Astrocyte of the spinal cord (primary cell): ENCODE data around the gene MYCBPAP.
A peak's percentile ranks its signal among the peaks of the same experiment; 100 is the strongest.

ENCODE experiments used
- DNase-seq: peaks from one replicate; pipeline ENCODE4 v3.0.0; 2011; ENCODE audit warnings: low read depth, low spot score
- H3K4me3 ChIP-seq: 2 replicates; pipeline ENCODE4 v1.5.1; 2011; ENCODE audit warnings: low read depth, mild to moderate bottlenecking, low read length, moderate library complexity
- in situ Hi-C: cut with HindIII; loops from 2 replicates; pipeline ENCODE4 v1.10.0; 2017; ENCODE audit warnings: low sequenced_read_pairs
- TF ChIP-seq, protein P1 (sequence below): IDR thresholded peaks from 2 replicates; pipeline ENCODE4 v1.5.1; 2012; ENCODE audit warnings: low read depth, mild to moderate bottlenecking, low read length, inconsistent platforms

MYCBPAP gene, protein sequence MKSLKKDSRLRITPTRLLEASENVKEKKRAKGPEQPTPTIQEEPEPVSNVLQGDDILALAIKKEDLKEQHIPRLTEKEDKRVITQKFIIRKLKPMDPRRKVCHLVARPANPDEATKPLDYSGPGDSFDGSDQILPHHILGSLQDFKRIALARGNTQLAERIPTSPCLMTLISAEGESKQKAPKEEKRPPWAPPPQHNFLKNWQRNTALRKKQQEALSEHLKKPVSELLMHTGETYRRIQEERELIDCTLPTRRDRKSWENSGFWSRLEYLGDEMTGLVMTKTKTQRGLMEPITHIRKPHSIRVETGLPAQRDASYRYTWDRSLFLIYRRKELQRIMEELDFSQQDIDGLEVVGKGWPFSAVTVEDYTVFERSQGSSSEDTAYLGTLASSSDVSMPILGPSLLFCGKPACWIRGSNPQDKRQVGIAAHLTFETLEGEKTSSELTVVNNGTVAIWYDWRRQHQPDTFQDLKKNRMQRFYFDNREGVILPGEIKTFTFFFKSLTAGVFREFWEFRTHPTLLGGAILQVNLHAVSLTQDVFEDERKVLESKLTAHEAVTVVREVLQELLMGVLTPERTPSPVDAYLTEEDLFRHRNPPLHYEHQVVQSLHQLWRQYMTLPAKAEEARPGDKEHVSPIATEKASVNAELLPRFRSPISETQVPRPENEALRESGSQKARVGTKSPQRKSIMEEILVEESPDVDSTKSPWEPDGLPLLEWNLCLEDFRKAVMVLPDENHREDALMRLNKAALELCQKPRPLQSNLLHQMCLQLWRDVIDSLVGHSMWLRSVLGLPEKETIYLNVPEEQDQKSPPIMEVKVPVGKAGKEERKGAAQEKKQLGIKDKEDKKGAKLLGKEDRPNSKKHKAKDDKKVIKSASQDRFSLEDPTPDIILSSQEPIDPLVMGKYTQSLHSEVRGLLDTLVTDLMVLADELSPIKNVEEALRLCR

DNA sequence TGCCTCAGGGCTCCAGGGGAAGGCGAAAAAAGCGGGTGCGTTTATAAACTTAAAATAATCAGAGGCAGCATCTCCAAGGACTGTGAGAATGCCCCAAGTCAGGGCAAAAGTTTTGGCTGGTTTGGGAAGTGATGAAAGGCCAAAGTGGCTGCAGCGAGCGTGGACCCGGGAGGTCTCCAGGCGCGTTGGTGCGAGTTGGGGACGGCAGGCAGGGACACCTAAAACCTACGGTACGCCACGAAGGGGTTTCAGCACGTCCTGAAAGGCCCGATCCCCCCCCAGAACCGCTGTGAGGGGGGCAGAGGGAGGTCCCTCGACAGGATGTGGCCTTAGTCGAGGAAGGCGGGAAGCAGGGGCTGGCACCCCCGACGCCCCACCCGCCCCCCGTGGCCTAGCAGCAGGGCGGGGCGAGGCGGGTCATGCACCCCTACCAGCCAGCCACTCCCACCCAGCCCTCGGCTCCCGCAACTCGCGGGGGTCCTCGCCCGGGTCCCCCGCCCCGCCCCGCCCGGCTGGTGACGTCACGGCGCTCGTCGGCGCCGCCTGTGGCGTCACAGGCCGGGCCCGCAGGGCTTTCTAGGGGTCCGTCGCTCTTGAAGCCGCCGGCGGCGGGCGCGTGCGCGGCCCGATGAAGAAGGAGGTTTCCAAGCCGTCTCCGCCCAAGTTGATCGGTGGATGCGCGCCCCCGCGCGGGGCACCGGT, at the start of gene MYCBPAP:
MYCBPAP (plus strand) TSS at position 569 of the 702 bp plus-strand sequence. CDS start 236 bp downstream, outside the sequence.
- in situ Hi-C loops: no loop called here
- TF ChIP-seq, protein P1, sequence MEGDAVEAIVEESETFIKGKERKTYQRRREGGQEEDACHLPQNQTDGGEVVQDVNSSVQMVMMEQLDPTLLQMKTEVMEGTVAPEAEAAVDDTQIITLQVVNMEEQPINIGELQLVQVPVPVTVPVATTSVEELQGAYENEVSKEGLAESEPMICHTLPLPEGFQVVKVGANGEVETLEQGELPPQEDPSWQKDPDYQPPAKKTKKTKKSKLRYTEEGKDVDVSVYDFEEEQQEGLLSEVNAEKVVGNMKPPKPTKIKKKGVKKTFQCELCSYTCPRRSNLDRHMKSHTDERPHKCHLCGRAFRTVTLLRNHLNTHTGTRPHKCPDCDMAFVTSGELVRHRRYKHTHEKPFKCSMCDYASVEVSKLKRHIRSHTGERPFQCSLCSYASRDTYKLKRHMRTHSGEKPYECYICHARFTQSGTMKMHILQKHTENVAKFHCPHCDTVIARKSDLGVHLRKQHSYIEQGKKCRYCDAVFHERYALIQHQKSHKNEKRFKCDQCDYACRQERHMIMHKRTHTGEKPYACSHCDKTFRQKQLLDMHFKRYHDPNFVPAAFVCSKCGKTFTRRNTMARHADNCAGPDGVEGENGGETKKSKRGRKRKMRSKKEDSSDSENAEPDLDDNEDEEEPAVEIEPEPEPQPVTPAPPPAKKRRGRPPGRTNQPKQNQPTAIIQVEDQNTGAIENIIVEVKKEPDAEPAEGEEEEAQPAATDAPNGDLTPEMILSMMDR: peak; percentile 5
- peak; percentile 73 for DNase-seq
- H3K4me3 ChIP-seq: peak within 1 kb of the TSS; percentile 43

DNA sequence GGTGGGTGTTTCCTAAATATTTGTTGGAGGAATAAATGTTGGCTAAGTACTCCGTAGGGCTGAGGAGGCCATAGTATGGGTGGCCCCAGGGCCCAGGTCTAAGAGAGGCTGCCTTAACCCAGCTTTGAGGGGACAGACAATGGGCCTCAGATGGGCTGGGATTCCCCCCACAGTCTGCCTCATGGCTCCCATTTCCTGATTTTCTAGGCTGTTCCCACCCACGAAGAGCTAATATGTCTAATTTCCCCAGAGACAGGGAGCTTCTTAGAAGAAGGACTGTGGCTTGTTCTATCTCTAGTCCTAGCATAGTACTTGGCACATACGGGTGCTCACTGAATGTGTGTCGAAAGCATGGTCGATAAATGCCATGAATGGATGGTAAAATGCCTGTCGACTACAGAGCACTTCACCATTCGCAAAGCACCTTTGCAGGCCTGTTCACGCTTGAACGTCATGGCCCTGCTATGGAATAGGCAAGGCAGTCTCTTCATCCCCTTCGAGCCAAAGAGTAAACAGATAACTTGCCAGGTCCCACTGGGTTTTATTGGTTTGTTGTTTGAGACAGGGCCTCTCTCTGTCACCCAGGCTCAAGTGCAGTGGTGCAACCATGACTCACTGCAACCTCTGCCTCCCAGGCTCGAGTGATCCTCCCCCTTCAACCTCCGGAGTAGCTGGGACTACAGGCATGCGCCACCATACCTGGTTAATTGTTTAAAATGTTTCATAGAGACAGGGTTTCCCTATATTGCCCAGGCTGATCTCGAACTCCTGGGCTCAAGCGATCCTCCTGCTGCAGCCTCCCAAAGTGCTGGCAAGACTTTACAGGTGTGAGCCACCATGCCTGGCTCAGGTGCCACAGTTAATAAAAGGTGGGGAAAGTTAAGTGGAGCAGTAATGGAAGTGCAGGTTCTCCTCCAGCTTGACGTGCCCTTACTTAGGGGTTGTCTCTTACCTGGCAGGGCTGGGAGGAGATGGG, 49.2 kb upstream of the MYCBPAP start:
- H3K4me3 ChIP-seq: no peak overlapping the region
- no peak for DNase-seq
- in situ Hi-C loops: no loop called here
- TF ChIP-seq, protein P1: no peak

DNA sequence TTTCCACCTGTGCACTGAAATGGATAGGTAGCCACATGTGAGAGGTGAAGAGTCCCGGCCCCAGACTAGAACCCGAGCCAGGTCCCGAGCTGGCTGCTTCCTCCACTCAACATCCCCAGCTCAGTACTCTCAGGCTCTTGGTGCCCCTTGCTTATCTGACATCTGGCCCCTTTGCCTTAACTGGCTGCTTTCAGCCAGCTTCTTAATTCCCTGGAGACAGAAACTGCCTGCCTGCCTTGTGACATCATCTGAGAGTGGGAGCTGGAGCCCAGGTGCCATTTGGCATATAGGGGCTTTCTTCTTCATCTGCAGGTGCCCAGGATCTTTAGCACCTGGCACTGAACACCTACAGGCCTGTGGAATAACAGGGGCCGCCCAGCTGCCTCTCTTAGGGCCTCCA, 48.5 kb upstream of the MYCBPAP start:
- TF ChIP-seq, protein P1: no peak

DNA sequence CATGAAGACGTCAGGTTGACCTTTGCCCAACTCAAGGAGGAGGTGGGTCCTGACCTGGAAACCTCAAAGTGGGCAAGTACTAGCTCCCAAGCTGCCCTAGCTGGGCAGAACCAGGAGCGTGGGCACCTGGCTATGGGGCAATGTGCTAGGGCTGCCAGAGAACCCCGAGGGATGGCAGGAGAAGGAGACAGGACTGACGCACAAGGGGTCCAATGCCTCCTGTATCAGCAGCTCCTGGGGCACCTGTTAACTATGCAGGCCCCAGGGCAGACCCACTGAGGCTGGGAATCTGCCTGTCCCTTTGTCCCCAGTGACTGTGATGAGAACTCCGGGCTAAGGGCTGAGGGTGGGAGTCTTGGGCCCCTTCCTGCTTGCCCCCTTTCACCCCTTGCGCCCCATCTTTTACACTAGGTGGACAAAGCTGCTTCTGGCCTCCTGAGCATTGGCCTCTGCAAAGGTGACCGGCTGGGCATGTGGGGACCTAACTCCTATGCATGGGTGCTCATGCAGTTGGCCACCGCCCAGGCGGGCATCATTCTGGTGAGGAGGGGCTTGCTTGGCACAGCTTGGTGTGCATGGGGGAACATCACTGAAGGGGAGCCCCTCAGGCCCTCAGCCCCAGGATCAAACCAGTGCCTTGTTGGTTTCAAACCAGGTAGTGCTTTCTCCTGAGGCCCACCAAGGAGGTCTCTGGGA, 47.3 kb upstream of the MYCBPAP start:
- DNase-seq: no peak
- in situ Hi-C loops: no loop called here
- no peak overlapping the region for H3K4me3 ChIP-seq
- TF ChIP-seq, protein P1: no peak

More for the DNA sequence above, 48.5 kb upstream of the MYCBPAP start:
- in situ Hi-C loops: no loop called here
- H3K4me3 ChIP-seq: no peak overlapping the region
- no peak for DNase-seq

DNA sequence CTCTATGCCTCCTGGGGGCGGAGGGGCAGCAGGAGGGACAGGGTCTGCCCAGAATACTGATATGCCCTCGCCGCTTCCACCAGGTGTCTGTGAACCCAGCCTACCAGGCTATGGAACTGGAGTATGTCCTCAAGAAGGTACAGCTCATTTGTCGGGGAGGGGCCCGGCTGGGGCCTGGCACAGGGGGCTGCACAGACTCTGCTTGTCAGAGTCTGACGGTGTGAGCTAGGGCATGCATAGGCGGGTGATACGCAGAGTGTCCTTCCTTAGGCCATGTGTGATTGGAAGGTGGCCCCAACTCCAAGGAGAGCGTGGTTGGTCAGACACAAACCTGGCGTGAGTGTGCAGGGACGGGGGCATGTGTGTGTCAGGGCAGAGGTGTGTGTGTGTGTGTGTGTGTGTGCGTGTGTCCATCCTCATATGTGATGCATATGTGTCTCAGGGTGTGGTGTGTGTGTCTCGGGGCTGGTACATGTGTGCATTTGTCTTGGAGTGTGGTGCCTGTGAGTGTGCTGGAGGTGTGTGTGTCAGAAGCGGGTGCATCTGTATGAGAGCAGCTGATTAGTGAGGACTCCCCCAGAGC, 46.6 kb upstream of the MYCBPAP start:
- TF ChIP-seq, protein P1: no peak
- in situ Hi-C loops: no loop called here
- no peak overlapping the region for H3K4me3 ChIP-seq
- DNase-seq: no peak
